ENCODE results near the gene ARID1B. TPM values are rescaled to one million over a fixed set of nuclear protein-coding genes. Genes with fewer than 3 reads are reported as not detected.

The ARID1B gene
- total and polyA plus RNA-seq, 10 donors: 17.7 to 223 (median 141) TPM

GRCh38 chr6:157166784-157167183 lies 389.6 kb downstream of the ARID1B start:
- Histone ChIP-seq H3K27ac (no peak overlapping the region), H3K36me3 (peaks cover 0 to 88% (median 36%) of the 10 kb centered on the region in 6 donors)

GRCh38 chr6:157167837-157168236 lies 390.7 kb downstream of the ARID1B start:
- intact Hi-C loops (cut with DNase I; ENCODE audit: low total_unique reads): no loop called here
- Histone ChIP-seq H3K9me3 (no peaks in the 10 kb centered on the region), H3K27ac (no peak overlapping the region), H3K27me3 (replicated peaks in 1 of 7) (no peaks in the 10 kb centered on the region), H3K36me3 (peaks cover 0 to 94% (median 38%) of the 10 kb centered on the region in 6 donors), H3K4me3 (no peak overlapping the region), H3K4me1 (no peaks in the 10 kb centered on the region)
- DNase-seq: no peak
- WGBS, 5 donors: 94 to 98% (median 97%) methylated on average over 12 of the region's 12 CpGs
- TF ChIP-seq POLR2AphosphoS5 (IDR thresholded peaks at IDR 0.05) (no peak), POLR2A (IDR thresholded peaks at IDR 0.05) (no peak)
- TF ChIP-seq, protein P1, sequence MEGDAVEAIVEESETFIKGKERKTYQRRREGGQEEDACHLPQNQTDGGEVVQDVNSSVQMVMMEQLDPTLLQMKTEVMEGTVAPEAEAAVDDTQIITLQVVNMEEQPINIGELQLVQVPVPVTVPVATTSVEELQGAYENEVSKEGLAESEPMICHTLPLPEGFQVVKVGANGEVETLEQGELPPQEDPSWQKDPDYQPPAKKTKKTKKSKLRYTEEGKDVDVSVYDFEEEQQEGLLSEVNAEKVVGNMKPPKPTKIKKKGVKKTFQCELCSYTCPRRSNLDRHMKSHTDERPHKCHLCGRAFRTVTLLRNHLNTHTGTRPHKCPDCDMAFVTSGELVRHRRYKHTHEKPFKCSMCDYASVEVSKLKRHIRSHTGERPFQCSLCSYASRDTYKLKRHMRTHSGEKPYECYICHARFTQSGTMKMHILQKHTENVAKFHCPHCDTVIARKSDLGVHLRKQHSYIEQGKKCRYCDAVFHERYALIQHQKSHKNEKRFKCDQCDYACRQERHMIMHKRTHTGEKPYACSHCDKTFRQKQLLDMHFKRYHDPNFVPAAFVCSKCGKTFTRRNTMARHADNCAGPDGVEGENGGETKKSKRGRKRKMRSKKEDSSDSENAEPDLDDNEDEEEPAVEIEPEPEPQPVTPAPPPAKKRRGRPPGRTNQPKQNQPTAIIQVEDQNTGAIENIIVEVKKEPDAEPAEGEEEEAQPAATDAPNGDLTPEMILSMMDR (IDR thresholded peaks at IDR 0.05 in 8 of 11, conservative IDR thresholded peaks at IDR 0.05 in 3 of 11): no peak

More at GRCh38 chr6:157166784-157167183, 389.6 kb downstream of the ARID1B start:
- TF ChIP-seq POLR2AphosphoS5 (IDR thresholded peaks at IDR 0.05) (no peak), POLR2A (IDR thresholded peaks at IDR 0.05) (no peak)
- TF ChIP-seq, protein P1 (IDR thresholded peaks at IDR 0.05 in 8 of 11, conservative IDR thresholded peaks at IDR 0.05 in 3 of 11): no peak
- no peaks in the 10 kb centered on the region for H3K4me1 ChIP-seq
- no peak overlapping the region for H3K4me3 ChIP-seq
- 94 to 98% (median 95%) methylated on average over 8 of the region's 8 CpGs for WGBS, 5 donors
- H3K27me3 ChIP-seq (replicated peaks in 1 of 7): no peaks in the 10 kb centered on the region
- intact Hi-C loops (cut with DNase I; ENCODE audit: low total_unique reads): no loop called here
- DNase-seq: no peak
- H3K9me3 ChIP-seq: no peaks in the 10 kb centered on the region

DNA sequence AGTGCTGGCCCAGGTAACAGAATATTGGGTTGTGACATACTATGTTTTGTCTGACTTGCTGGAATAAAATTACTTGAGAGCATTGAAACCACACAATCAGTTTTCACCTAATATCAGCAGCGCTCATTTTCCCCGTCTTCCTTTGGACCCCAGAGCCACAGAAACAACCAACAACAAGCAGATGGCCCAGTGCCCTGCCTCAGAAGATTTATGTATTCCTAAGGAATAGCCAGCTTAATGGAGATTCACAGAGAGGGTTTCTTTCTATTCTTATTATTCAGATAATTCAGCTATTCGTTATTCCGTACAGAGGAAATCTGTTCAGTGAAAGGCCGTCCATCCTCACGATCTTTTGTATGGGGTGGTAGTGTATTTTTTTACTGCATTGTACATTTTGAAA lies 391.3 kb downstream of the ARID1B start:
- WGBS, 5 donors: 96 to 98% (median 97%) methylated on average over 6 of the region's 6 CpGs
- H3K4me1 ChIP-seq: no peaks in the 10 kb centered on the region
- no peak for DNase-seq

GRCh38 chr6:157169226-157169625 lies 392.0 kb downstream of the ARID1B start:
- DNase-seq: no peak
- H3K36me3 ChIP-seq: peaks cover 0 to 96% (median 40%) of the 10 kb centered on the region in 6 donors
- no peak overlapping the region for H3K27ac ChIP-seq
- 84 to 93% (median 88%) methylated on average over 3 of the region's 3 CpGs for WGBS, 5 donors
- TF ChIP-seq, protein P1 (IDR thresholded peaks at IDR 0.05 in 8 of 11, conservative IDR thresholded peaks at IDR 0.05 in 3 of 11): no peak
- TF ChIP-seq POLR2A (IDR thresholded peaks at IDR 0.05): no peak
- no peak for TF ChIP-seq POLR2AphosphoS5 (IDR thresholded peaks at IDR 0.05)
- no peaks in the 10 kb centered on the region for H3K9me3 ChIP-seq
- intact Hi-C loops (cut with DNase I; ENCODE audit: low total_unique reads): no loop called here
- H3K4me3 ChIP-seq: no peak overlapping the region
- H3K27me3 ChIP-seq (replicated peaks in 1 of 7): no peaks in the 10 kb centered on the region
- no peaks in the 10 kb centered on the region for H3K4me1 ChIP-seq

More for the DNA sequence above, 391.3 kb downstream of the ARID1B start:
- no peaks in the 10 kb centered on the region for H3K9me3 ChIP-seq
- H3K27me3 ChIP-seq (replicated peaks in 1 of 7): no peaks in the 10 kb centered on the region
- H3K36me3 ChIP-seq: peaks cover 0 to 94% (median 38%) of the 10 kb centered on the region in 6 donors
- no peak overlapping the region for H3K27ac ChIP-seq
- H3K4me3 ChIP-seq: no peak overlapping the region
- no peak for TF ChIP-seq POLR2A (IDR thresholded peaks at IDR 0.05)
- no peak for TF ChIP-seq POLR2AphosphoS5 (IDR thresholded peaks at IDR 0.05)
- TF ChIP-seq, protein P1 (IDR thresholded peaks at IDR 0.05 in 8 of 11, conservative IDR thresholded peaks at IDR 0.05 in 3 of 11): no peak
- intact Hi-C loops (cut with DNase I; ENCODE audit: low total_unique reads): no loop called here
